HepG2 (cell line): Measurements from ENCODE around the gene STAG3. TPM values are rescaled to one million over a fixed set of nuclear protein-coding genes. Genes with fewer than 3 reads are reported as not detected.

Experiments
- ATAC-seq: fragments of 200-7000 bp; cut with Tn5 transposase; 3 replicates; pipeline ENCODE4 v1.9.1; 2020; ENCODE audit warnings: mild to moderate bottlenecking, moderate library complexity
- BruUV-seq: library from RNA; stranded (reverse); fragments of 400-500 nt; replicated peaks from 2 replicates; lab custom pipeline; 2021; lab: Mats Ljungman, UMichigan
- CTCF ChIA-PET: fragments of 300-600 bp; formaldehyde crosslinking; extraction: SDS; loops from one replicate; lab custom pipeline; 2021; ENCODE audit warnings: low total read pairs, inconsistent platforms, low intra/inter-chr PET ratio; lab: Yijun Ruan, JAX
- POLR2A ChIA-PET: fragments of 350-600 bp; sonication (Branson Sonifier 250); formaldehyde crosslinking; loops from one replicate; lab custom pipeline; 2020; ENCODE audit warnings: antibody characterized with exemption, inconsistent platforms; lab: Yijun Ruan, JAX
- DNase-seq: peaks from one replicate; pipeline ENCODE4 v3.0.0-alpha.2; 2015; ENCODE audit warnings: low spot score
- FAIRE-seq: peaks from 3 replicates; lab custom pipeline; 2011; peaks lifted over from hg19 to GRCh38; lab: Jason Lieb, UNC
- H2AFZ ChIP-seq: one replicate; pipeline ENCODE4 v1.6.1; 2011; ENCODE audit warnings: low read length, inconsistent platforms
- H3K27ac ChIP-seq: fragments of 300-600 bp; 3 replicates; pipeline ENCODE4 v1.8.0; 2011; ENCODE audit warnings: mixed run types, mild to moderate bottlenecking, mixed read lengths, low read length, inconsistent platforms; ENCODE audit not compliant: insufficient read depth; ENCODE audit errors: extremely low read length
- H3K27me3 ChIP-seq, 2 experiments: fragments of 200-600 bp in 1 of 2; 2 replicates in 1 of 2; 3 replicates in 1 of 2; pipeline versions ENCODE4 v1.6.0 to v1.8.0; 2011; ENCODE audit warnings: low read length in 2 of 2, mild to moderate bottlenecking in 2 of 2, moderate library complexity in 2 of 2, inconsistent platforms in 1 of 2; ENCODE audit not compliant: insufficient read depth in 2 of 2, control insufficient read depth in 1 of 2
- H3K36me3 ChIP-seq, 2 experiments: fragments of 200-600 bp in 1 of 2; replicated peaks in 1 of 2; 2 replicates in 1 of 2; 3 replicates in 1 of 2; pipeline versions ENCODE4 v1.5.1 to v1.8.0; 2011; ENCODE audit warnings: low read length in 2 of 2, inconsistent platforms in 1 of 2; ENCODE audit not compliant: insufficient read depth in 2 of 2, control insufficient read depth in 1 of 2
- H3K4me1 ChIP-seq: 2 replicates; pipeline ENCODE4 v1.5.1; 2012; ENCODE audit warnings: low read length, inconsistent platforms; ENCODE audit not compliant: insufficient read depth
- H3K4me2 ChIP-seq: 2 replicates; pipeline ENCODE4 v1.6.0; 2011; ENCODE audit warnings: low read depth, low read length, inconsistent platforms
- H3K4me3 ChIP-seq, 3 experiments: fragments of 200-600 bp in 1 of 3; sonication (generic), shearing (Covaris generic) in 1 of 3; replicated peaks in 1 of 3; 2 replicates each; pipeline ENCODE4 v1.5.1; 2011 to 2016; ENCODE audit warnings: low read length in 3 of 3, inconsistent platforms in 2 of 3, low read depth in 2 of 3, mild to moderate bottlenecking in 2 of 3, control low read depth in 1 of 3, mixed read lengths in 1 of 3; ENCODE audit not compliant: insufficient read depth in 1 of 3
- H3K79me2 ChIP-seq: one replicate; pipeline ENCODE4 v1.6.1; 2011; ENCODE audit warnings: low read length, inconsistent platforms; ENCODE audit not compliant: insufficient read depth
- H3K9ac ChIP-seq: 2 replicates; pipeline ENCODE4 v1.6.0; 2011; ENCODE audit warnings: mild to moderate bottlenecking, low read depth, low read length, inconsistent platforms; ENCODE audit not compliant: insufficient read depth
- H3K9me3 ChIP-seq: 2 replicates; pipeline ENCODE4 v1.5.1; 2012; ENCODE audit warnings: mild to moderate bottlenecking, low read length
- H4K20me1 ChIP-seq: 2 replicates; pipeline ENCODE4 v1.6.0; 2011; ENCODE audit warnings: inconsistent platforms, mild to moderate bottlenecking, low read length, moderate library complexity; ENCODE audit not compliant: insufficient read depth
- ATM ChIP-seq: fragments of 450-650 bp; IDR thresholded peaks from 2 replicates; pipeline ENCODE4 v1.7.1; 2017; ENCODE audit warnings: mild to moderate bottlenecking, borderline replicate concordance
- ETV6 ChIP-seq: sonication (generic); formaldehyde crosslinking; conservative IDR thresholded peaks from 2 replicates; pipeline ENCODE4 v1.4.0; 2020; ENCODE audit warnings: missing genetic modification reagents
- HOXA3 ChIP-seq: sonication (generic); formaldehyde crosslinking; IDR thresholded peaks from 2 replicates; pipeline ENCODE4 v1.5.0; 2020; ENCODE audit warnings: missing genetic modification reagents
- MED1 ChIP-seq: sonication (generic); formaldehyde crosslinking; IDR thresholded peaks from 2 replicates; pipeline ENCODE4 v1.4.0; 2020; ENCODE audit warnings: missing genetic modification reagents
- MED8 ChIP-seq: sonication (generic); formaldehyde crosslinking; IDR thresholded peaks from 2 replicates; pipeline ENCODE4 v1.8.1; 2023; ENCODE audit warnings: mild to moderate bottlenecking, missing genetic modification reagents; ENCODE audit not compliant: insufficient replicate concordance
- MLLT10 ChIP-seq: sonication (generic); formaldehyde crosslinking; IDR thresholded peaks from 2 replicates; pipeline ENCODE4 v1.4.0; 2020; ENCODE audit warnings: missing genetic modification reagents
- MXD4 ChIP-seq: IDR thresholded peaks from 2 replicates; pipeline ENCODE4 v1.6.1; 2016; ENCODE audit warnings: mild to moderate bottlenecking, missing biosample characterization, missing genetic modification reagents
- NFE2L1 ChIP-seq: sonication (generic); formaldehyde crosslinking; IDR thresholded peaks from 2 replicates; pipeline ENCODE4 v1.4.0; 2020; ENCODE audit warnings: missing genetic modification reagents, mild to moderate bottlenecking, borderline replicate concordance
- POLR2AphosphoS5 ChIP-seq: IDR thresholded peaks from 2 replicates; pipeline ENCODE4 v1.6.1; 2012; ENCODE audit warnings: low read depth, low read length
- TIGD3 ChIP-seq: sonication (generic); formaldehyde crosslinking; IDR thresholded peaks from 2 replicates; pipeline ENCODE4 v1.5.1; 2020; ENCODE audit warnings: mild to moderate bottlenecking, missing genetic modification reagents, borderline replicate concordance
- ZFP90 ChIP-seq: sonication (generic); formaldehyde crosslinking; IDR thresholded peaks from 2 replicates; pipeline ENCODE4 v1.8.0; 2022; ENCODE audit warnings: missing genetic modification reagents, mild to moderate bottlenecking, inconsistent platforms, borderline replicate concordance
- ZNF605 ChIP-seq: sonication (generic); formaldehyde crosslinking; IDR thresholded peaks from 2 replicates; pipeline ENCODE4 v1.8.0; 2022; ENCODE audit warnings: mild to moderate bottlenecking, missing genetic modification reagents
- ZNF709 ChIP-seq: sonication (generic); formaldehyde crosslinking; IDR thresholded peaks from 2 replicates; pipeline ENCODE4 v1.5.0; 2020; ENCODE audit warnings: mild to moderate bottlenecking, missing genetic modification reagents
- ZNF747 ChIP-seq: sonication (generic); formaldehyde crosslinking; IDR thresholded peaks from 2 replicates; pipeline ENCODE4 v1.8.1; 2023; ENCODE audit warnings: missing genetic modification reagents, mild to moderate bottlenecking, borderline replicate concordance
- ZNF792 ChIP-seq: IDR thresholded peaks from 2 replicates; pipeline ENCODE4 v1.6.1; 2016
- ZSCAN5A ChIP-seq: sonication (generic); formaldehyde crosslinking; IDR thresholded peaks from 2 replicates; pipeline ENCODE4 v1.8.0; 2022; ENCODE audit warnings: mild to moderate bottlenecking, missing genetic modification reagents, borderline replicate concordance
- WGBS: methylation state at CpG from one replicate; pipeline ENCODE4 v1.1.6; 2017; ENCODE audit warnings: low lambda C conversion rate; 5-methylcytosine and 5-hydroxymethylcytosine counted together
- in situ Hi-C: cut with HindIII; loops from 2 replicates; pipeline ENCODE4 v1.10.0; 2017; ENCODE audit warnings: low pct_unique_long_range_greater_than_20kb; ENCODE audit not compliant: extremely low pct_ligation_motif_present
- intact Hi-C: fragments of 100-400 bp; cut with micrococcal nuclease; formaldehyde crosslinking; loops from one replicate; pipeline ENCODE4 v1.10.0; 2022; ENCODE audit not compliant: unreplicated experiment
- polyA plus RNA-seq, 8 experiments: library from polyadenylated mRNA; depleted of rRNA in 3 of 8; stranded (reverse) in 7 of 8; unstranded in 1 of 8; fragments of >200 nt; fragmentation: Illumina TruSeq in 4 of 8; extraction: Trizol in 4 of 8; gene quantifications; 2 replicates each; pipeline versions ENCODE4 v1.2.1 to v1.2.3, GENCODE V29; 2011 to 2016; ENCODE audit warnings: low read depth in 4 of 8, missing spikeins in 1 of 8, mixed read lengths in 1 of 8; ENCODE audit not compliant: insufficient read depth in 1 of 8
- total RNA-seq, 5 experiments: library from RNA; depleted of rRNA; stranded (reverse); fragments of >200 nt; fragmentation: Illumina TruSeq; extraction: Trizol; gene quantifications; 2 replicates each; pipeline ENCODE4 v1.2.3, GENCODE V29; 2016; ENCODE audit warnings: low read depth in 1 of 5

The STAG3 gene
- total and polyA plus RNA-seq, 2 of the 13 experiments (the other 11 are each of a cell fraction or from before 2014, with no cell fraction given), result 0.09 to 0.33 TPM

DNA sequence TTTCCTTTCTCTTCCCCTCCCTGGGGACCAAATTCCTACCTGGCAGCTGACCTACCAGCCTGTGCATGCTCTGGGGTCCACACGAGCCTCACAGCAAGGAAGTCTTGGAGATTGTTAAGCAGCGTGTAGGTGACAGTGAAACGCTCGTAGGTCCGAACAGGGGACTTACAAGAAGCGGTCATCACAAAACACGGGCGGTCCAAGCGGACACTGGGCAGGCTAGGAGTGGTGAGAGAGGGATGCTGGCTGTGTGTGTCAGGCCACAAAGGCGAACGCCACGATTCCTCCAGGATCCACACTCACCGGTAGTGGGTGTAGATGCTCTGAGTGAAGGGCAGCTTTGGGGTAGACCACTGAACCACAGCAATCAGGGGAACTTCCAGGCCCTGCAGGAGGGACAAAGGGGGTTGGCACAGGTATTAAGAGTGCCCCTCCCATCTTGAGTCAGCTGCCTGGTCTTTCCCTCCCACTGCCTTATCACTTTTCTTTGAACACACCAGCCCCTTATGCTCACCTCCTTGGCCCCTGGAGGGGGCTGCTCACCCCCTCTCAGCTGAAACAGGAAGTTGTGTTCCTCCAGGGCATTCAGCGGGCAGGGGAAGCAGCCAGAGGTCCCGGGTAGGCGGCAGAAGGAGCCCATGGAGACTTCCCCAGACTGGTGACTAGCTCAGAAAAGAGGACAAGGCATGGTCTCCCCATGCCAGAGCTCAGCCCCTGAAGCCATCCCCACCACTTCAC lies 21.2 kb upstream of the STAG3 start:
- in situ Hi-C loops, result no loop called here
- no peak for DNase-seq
- peak overlapping the region in 1 of 3 experiments; percentile 92; a peak in 1 of 6 replicates for H3K4me3 ChIP-seq
- TF ChIP-seq MED1 (CRISPR knock-in tag) (no peak), ATM (no peak), NFE2L1 (no peak), ETV6 (CRISPR knock-in tag) (no peak), MLLT10 (CRISPR knock-in tag) (no peak), HOXA3 (CRISPR knock-in tag) (no peak), ZFP90 (no peak), ZNF747 (CRISPR knock-in tag) (no peak), ZNF709 (CRISPR knock-in tag) (0 out of 2 replicates have a peak, but pooled peaks have one; percentile 13), TIGD3 (CRISPR knock-in tag) (no peak), MXD4 (CRISPR knock-in tag) (no peak), POLR2AphosphoS5 (0 out of 2 replicates have a peak, but pooled peaks have one; percentile 17), MED8 (no peak), ZSCAN5A (CRISPR knock-in tag) (no peak), ZNF605 (CRISPR knock-in tag) (no peak), ZNF792 (CRISPR knock-in tag) (no peak)
- TF ChIP-seq, all 625 proteins: peak for 2
- peaks cover 0 to 7% of the 10 kb centered on the region in 2 experiments; a peak in 1 of 5 replicates for H3K27me3 ChIP-seq
- ChIA-PET CTCF (no interaction called here), POLR2A (interaction anchor here (1.6 to 2.1 kb wide), 3 partner anchors 8 to 56 kb away, joined by 3 to 25 read pairs (median 5); partner anchors contain the start of gene LAMTOR4)
- BruUV-seq, result no TSS peak
- no peak for FAIRE-seq
- H3K4me1 ChIP-seq, result peaks cover 67% of the 10 kb centered on the region
- 96% methylated on average over 16 of the region's 16 CpGs for WGBS
- H3K36me3 ChIP-seq, result peaks cover 6 to 24% of the 10 kb centered on the region in 2 experiments
- no peaks in the 10 kb centered on the region for H3K9me3 ChIP-seq
- peaks cover 2% of the 10 kb centered on the region for H3K79me2 ChIP-seq
- no peak overlapping the region for H3K9ac ChIP-seq
- ATAC-seq, result no peak
- intact Hi-C loops, result no loop called here
- peak overlapping the region; percentile 80 for H3K27ac ChIP-seq
- H4K20me1 ChIP-seq, result peaks cover 6% of the 10 kb centered on the region; the same call in 1 of the 2 replicates
- no peak overlapping the region for H2AFZ ChIP-seq
- H3K4me2 ChIP-seq, result 0 out of 2 replicates have a peak overlapping the region, but pooled peaks have one; percentile 75
